ENCODE results near the gene RRN3. TPM values are rescaled to one million over a fixed set of nuclear protein-coding genes. Genes with fewer than 3 reads are reported as not detected.

RRN3 gene
- total RNA-seq, 3 donors from 2014 or later, result 37.4 to 43.8 (median 38.0) TPM

DNA sequence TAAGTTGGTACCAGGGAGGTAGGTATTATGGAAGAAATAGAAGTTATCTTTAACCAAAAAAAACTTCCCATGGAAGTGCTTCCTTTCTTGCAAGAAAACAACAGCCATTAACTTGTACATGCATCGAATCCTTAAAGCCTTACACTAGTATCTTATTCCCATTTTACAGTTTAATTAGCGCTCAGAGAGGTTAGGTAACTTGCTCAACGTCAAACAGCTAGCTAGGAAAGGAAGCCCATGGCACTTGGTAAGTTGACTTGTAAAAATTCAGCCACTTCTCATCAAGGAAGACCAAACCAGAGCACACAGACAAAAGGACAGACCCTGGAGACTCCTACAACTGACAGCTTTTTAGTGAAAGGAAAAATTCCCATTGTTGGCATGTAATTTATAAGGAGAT is 34.7 kb downstream of the RRN3 start:
- Histone ChIP-seq H3K9me3 (no peaks in the 10 kb centered on the region), H3K36me3 (peaks cover 7% of the 10 kb centered on the region), H3K27me3 (no peaks in the 10 kb centered on the region), H3K4me3 (no peak overlapping the region), H3K4me1 (no peaks in the 10 kb centered on the region), H3K27ac (no peak overlapping the region)
- TF ChIP-seq POLR2AphosphoS5 (IDR thresholded peaks at IDR 0.05), result no peak
- TF ChIP-seq, protein P1, sequence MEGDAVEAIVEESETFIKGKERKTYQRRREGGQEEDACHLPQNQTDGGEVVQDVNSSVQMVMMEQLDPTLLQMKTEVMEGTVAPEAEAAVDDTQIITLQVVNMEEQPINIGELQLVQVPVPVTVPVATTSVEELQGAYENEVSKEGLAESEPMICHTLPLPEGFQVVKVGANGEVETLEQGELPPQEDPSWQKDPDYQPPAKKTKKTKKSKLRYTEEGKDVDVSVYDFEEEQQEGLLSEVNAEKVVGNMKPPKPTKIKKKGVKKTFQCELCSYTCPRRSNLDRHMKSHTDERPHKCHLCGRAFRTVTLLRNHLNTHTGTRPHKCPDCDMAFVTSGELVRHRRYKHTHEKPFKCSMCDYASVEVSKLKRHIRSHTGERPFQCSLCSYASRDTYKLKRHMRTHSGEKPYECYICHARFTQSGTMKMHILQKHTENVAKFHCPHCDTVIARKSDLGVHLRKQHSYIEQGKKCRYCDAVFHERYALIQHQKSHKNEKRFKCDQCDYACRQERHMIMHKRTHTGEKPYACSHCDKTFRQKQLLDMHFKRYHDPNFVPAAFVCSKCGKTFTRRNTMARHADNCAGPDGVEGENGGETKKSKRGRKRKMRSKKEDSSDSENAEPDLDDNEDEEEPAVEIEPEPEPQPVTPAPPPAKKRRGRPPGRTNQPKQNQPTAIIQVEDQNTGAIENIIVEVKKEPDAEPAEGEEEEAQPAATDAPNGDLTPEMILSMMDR (IDR thresholded peaks at IDR 0.05), result no peak
- no peak for TF ChIP-seq POLR2A (IDR thresholded peaks at IDR 0.05)
- no peak for DNase-seq (ENCODE audit: low spot score in 2 of 2)
- intact Hi-C loops (cut with DNase I; ENCODE audit: low total_unique reads), result no loop called here

DNA sequence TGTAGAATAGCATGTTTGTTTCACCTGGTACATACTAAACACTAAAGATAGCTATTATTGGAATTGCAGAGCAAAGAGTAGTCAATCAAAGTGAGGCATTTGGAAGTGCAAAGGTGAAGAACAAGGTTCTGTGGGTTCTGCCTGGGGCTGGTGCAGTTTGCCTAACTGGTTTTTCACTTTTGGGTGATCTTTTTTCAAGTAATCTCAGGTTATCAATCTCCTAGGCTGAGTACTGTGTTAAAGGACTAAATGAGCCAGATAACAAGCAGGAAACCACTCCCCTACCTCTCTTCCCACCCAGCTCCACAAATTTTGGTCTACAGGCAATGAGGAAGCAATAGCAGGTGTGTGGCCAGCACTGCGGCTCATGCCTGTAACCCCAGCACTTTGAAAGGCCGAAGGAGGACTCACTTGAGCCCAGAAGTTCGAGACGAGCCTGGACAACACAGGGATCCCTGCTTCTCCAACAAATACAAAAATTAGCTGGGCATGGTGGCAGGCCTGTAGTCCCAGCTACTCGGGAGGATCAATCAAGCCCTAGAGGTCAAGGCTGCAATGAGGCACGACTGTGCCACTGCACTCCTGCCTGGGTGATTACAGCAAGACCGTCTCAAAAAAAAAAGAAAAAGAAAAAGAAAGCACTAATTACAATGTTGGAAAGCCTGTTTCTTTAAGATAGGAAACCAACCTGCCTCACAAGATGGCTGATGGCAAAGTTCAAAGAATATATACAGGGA is 36.2 kb downstream of the RRN3 start:
- Histone ChIP-seq H3K27ac (no peak overlapping the region), H3K36me3 (peaks cover 7% of the 10 kb centered on the region), H3K9me3 (no peaks in the 10 kb centered on the region), H3K4me3 (no peak overlapping the region), H3K4me1 (no peaks in the 10 kb centered on the region), H3K27me3 (no peaks in the 10 kb centered on the region)
- no peak for DNase-seq (ENCODE audit: low spot score in 2 of 2)
- intact Hi-C loops (cut with DNase I; ENCODE audit: low total_unique reads), result no loop called here
- TF ChIP-seq POLR2AphosphoS5 (IDR thresholded peaks at IDR 0.05) (no peak), POLR2A (IDR thresholded peaks at IDR 0.05) (no peak)
- TF ChIP-seq, protein P1 (IDR thresholded peaks at IDR 0.05), result no peak

DNA sequence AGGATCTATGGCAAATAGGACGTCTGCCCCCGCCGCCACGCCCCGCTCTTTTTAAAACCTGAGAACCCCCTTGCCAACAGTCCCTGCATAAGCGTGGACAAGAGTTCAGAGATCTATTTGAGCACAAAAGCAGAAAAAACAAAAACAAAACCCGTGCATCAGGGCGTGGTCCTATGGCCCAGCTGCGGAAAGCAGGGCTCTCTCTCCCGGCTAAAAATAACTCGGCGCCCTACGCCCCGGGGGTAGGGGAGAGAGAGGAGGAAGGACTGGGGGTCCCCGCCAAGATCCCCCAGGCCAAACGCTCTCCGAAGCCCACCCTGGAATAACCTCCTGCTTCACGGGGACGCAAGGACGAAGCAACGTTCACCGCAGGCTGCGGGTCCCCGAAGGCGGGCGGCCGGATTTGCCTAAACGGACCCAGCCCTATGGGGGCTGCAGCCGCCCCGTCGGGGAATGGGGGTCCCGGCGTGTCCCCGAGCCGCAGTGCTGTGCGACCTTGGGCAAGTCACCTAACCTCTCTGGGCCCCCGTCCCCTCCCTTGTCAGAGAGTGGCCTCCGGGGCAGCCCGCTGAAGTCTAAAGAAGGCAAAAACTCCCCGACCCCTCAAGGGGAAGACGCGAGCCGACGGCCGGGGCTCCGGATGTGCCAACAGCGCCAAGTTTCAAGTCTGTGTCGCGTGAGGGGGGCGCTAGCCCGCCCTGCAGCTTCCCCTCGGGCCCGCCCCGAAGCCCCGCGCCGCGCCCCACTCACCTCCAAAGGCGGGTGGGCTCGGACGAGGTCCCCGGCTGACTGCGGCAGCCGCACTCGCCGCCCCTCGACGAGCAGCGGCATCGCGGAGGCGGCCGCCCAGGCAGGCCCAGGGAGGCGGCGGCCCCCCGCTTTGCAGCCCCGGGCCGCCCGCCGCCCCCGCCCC is 38.7 kb downstream of the RRN3 start:
- Histone ChIP-seq H3K27ac (peak overlapping the region; percentile 82 to 88), H3K27me3 (no peaks in the 10 kb centered on the region), H3K4me1 (no peaks in the 10 kb centered on the region), H3K9me3 (no peaks in the 10 kb centered on the region), H3K36me3 (no peaks in the 10 kb centered on the region), H3K4me3 (peak overlapping the region; percentile 84 to 97 (median 92))
- TF ChIP-seq, protein P1 (IDR thresholded peaks at IDR 0.05), result no peak
- TF ChIP-seq POLR2AphosphoS5 (IDR thresholded peaks at IDR 0.05), result no peak
- no peak for TF ChIP-seq POLR2A (IDR thresholded peaks at IDR 0.05)
- DNase-seq (ENCODE audit: low spot score in 2 of 2), result no peak
- intact Hi-C loops (cut with DNase I; ENCODE audit: low total_unique reads), result no loop called here

DNA sequence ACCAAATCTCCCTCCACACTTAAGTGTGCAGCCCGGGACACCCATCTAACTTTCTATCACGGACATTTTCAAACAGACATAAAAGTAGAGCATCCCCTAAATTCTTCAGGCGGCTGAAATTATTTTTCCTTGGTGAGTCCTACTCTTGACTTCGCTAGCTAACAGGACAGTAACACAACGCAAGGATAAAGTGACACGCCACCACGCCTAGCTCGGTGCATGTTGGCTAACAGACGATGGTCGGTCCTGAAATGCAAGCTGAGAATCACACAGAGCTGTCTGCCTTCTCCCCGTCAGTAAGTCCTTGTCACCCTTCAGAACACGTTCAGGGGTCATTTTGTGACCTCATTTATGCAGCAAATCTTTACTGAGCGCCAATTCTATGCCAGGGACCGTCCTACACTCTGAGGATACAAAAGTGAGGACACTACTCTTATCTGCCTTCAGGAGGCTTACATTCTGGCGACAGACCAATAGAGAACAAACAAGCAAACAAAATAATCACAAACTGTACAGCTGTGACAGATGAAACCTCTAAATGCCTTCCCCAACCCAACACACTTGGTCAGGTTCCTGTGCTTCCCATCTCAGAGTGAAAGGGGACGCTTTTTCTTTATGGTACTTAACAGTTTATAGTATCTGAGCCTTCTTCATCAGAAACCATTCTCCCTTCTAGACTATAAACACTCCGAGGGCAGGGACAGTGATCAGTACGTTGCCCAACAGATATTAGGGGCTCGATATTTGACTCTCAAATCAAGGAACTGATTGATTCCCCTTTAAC is 39.5 kb downstream of the RRN3 start:
- TF ChIP-seq, protein P1 (IDR thresholded peaks at IDR 0.05), result no peak
- TF ChIP-seq POLR2A (IDR thresholded peaks at IDR 0.05) (no peak), POLR2AphosphoS5 (IDR thresholded peaks at IDR 0.05) (no peak)
- Histone ChIP-seq H3K36me3 (no peaks in the 10 kb centered on the region), H3K4me1 (no peaks in the 10 kb centered on the region), H3K27ac (peak overlapping the region; percentile 82 to 88), H3K27me3 (no peaks in the 10 kb centered on the region), H3K4me3 (peak overlapping the region; percentile 84 to 97 (median 92)), H3K9me3 (no peaks in the 10 kb centered on the region)
- no peak for DNase-seq (ENCODE audit: low spot score in 2 of 2)
- intact Hi-C loops (cut with DNase I; ENCODE audit: low total_unique reads), result no loop called here
